NCI-H128 (cell line): Measurements from ENCODE around the gene SELENOI.
"Not testable (repeated sequence)": the region's sequence is repeated elsewhere in the genome, so short reads cannot be mapped to it uniquely, and the experiment has no call there.

Experiments
- DNase-seq: peaks from one replicate; lab custom pipeline; 2025; ENCODE audit not compliant: unreplicated experiment; lab: John Stamatoyannopoulos, UW

The SELENOI gene

GRCh38 chr2:26326514-26326913, 19.4 kb upstream of the SELENOI start:
- DNase-seq = no peak

- no peak for DNase-seq
Measured at GRCh38 chr2:26327291-26328272, 18.4 kb upstream of the SELENOI start.

- DNase-seq = not testable (repeated sequence)
Measured at GRCh38 chr2:26329083-26329482, 16.9 kb upstream of the SELENOI start.

- DNase-seq = peak; percentile 65
Measured at GRCh38 chr2:26330114-26330549, 15.8 kb upstream of the SELENOI start.

- no peak for DNase-seq
Measured at GRCh38 chr2:26330604-26331003, 15.3 kb upstream of the SELENOI start.

GRCh38 chr2:26331321-26331720, 14.6 kb upstream of the SELENOI start:
- DNase-seq = not testable (repeated sequence)

- DNase-seq = no peak
Measured at GRCh38 chr2:26333293-26333692, 12.7 kb upstream of the SELENOI start.

- DNase-seq = no peak
Measured at GRCh38 chr2:26335231-26335630, 10.7 kb upstream of the SELENOI start.

- no peak for DNase-seq
Measured at GRCh38 chr2:26336719-26337118, 9.2 kb upstream of the SELENOI start.

GRCh38 chr2:26337298-26337697, 8.6 kb upstream of the SELENOI start:
- DNase-seq = no peak

GRCh38 chr2:26340831-26341230, 5.1 kb upstream of the SELENOI start:
- no peak for DNase-seq

GRCh38 chr2:26344581-26345282, 1.2 kb upstream of the SELENOI start:
- no peak for DNase-seq

GRCh38 chr2:26345283-26345544, 729 bp upstream of the SELENOI start:
- no peak for DNase-seq

GRCh38 chr2:26346454-26347053, 611 bp downstream of the SELENOI start, which contains the start of gene ADGRF3:
Gene ADGRF3, minus strand, starts transcription at chr2:26346789. Its CDS starts 555 bp downstream, at chr2:26346234.
- DNase-seq = no peak

GRCh38 chr2:26347286-26347865, 1.4 kb downstream of the SELENOI start:
- no peak for DNase-seq

- DNase-seq = no peak
Measured at GRCh38 chr2:26349690-26350089, 3.7 kb downstream of the SELENOI start.

- no peak for DNase-seq
Measured at GRCh38 chr2:26351375-26352090, 5.6 kb downstream of the SELENOI start.

GRCh38 chr2:26352892-26353291, 6.9 kb downstream of the SELENOI start:
- no peak for DNase-seq

GRCh38 chr2:26354469-26354868, 8.5 kb downstream of the SELENOI start:
- not testable (repeated sequence) for DNase-seq
